Activated T-cell treated with anti-CD3 and anti-CD28 coated beads for 1 hour (primary cell): ENCODE measurements around the gene SBNO2.

Experiments used
- DNase-seq: peaks from one replicate; pipeline ENCODE4 v3.0.0-alpha.2; 2020; ENCODE audit warnings: low read depth

Gene SBNO2

DNA sequence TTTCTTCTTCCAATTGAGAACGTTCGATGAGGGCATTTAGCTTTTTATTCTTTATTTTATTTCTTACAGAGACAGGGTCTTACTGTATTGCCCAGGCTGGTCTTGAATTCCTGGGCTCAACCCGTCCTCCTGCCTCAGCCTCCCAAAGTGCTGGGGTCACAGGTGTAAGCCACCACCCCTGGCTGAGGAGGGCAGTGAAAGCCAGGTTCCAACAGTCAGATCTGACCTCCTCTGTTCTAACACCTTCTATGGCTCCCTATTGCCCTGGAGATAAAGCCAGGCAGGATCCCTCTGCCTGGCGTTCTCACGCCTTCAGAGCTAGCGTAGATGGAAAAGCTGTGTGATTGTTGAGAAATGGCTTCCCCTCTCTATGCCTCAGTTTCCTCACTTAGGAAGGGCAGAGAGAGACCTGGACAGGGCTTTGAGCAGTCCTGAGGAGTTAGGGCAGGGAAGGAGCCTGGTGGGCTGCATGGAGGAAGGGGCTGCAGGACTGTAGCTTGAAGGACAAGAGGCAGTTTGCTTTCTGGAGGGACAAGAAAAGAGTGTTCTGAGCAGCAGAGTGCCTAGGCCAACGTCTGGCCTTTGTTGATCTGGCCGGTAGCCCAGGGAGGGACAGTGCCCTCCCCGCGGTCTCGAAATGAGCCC, 101.6 kb downstream of the SBNO2 start:
- DNase-seq, result no peak

DNA sequence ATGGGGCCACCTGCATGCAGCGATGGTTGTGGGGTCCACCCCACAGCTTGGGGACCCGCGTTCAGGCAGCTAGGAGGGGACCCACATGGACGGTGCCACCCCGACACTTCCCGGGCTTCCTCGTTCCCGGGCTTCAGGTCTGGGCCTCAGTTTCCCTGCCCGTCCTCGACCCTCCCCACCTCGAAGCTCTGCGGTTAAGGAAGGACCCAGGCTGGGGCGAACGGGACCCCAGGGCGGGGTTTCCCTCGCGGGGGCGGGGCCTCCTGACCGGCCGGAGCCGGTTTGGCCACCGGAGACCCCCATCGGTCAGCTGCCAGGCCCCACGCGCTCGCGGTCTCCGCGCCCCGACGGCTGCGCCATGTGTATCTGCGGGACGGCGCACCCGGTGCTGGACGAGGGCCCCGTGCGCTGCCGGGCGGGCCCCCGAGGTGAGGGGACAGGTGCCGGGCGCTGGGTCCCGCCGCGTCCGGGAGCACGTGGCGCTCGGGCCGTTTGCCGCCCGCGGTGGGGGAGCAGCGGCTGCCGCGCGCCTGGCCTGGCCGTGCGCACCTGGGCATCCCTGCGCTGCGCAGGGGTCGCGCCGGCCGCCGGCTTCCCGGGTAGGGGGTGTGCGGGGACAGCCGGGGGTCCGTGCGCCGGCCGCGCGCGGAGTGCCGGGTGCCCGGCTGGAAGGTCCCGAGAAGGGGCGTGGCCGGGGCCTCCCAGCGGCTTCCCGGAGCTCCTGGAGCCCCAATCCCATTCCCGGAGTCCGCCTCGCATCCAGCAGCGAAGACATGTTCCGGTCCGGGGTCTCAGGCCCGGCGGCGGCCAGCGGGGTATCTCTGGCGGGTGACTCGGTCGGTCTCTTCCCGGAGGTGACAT, 102.9 kb downstream of the SBNO2 start:
- no peak for DNase-seq

DNA sequence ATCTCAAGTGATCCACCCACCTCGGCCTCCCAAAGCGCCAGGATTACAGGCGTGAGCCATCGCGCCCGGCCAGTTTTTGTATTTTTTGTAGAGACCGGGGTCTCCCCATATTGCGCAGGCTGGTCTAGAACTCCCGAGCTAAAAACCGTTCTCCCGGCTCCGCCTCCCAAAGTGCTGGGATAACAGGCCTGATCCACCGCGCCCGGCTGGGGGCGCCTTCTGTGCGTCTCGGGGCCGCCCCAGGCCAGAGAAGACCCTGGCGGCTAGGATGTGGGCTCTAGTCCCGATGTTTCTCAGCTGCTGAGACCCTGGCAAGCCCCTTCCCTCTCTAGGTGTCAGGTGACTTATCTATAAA, 103.5 kb downstream of the SBNO2 start:
- DNase-seq, result no peak

DNA sequence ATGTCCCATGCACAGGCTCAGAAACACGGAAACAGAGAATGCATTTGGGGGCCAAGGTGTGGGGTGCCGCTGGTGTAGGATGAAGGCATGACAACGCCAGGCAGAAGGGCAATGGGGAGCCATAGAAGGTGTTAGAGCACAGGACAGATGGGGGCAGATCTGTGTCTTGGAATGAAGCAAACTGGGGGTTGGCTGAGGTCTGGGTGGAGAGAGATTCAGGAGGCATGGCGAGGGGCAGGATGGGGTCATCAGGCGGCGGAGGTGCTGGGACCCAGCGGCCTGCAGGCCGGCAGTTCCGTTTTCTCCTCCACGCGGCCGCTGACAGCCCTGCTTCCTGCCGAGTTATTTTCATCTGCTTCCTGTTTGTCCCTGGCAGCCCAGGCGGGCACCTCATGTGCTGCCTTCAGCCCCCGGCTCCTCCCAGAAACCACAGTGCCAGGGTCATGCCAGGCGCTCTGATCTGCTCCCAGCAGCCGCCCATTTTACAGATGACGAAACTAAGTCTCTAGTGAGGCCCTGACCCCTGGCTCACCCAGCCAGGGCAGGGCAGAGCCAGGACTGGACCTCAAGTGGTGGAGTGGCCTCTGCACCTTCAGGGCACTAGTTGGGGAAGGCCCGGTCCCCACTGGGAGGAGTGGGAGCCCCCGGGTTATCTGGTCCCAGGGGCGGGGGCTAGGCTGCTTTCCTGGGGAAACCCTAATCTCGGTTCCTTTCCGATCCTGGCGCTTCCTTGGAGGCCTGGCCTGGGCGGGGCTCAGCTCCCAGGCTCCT, 104.9 kb downstream of the SBNO2 start:
- DNase-seq, result peak; percentile 63

GRCh38 chr19:1068009-1069001, 105.8 kb downstream of the SBNO2 start:
- peak; percentile 70 for DNase-seq

- DNase-seq, result peak; percentile 55
These were observed 106.6 kb downstream of the SBNO2 start for GRCh38 chr19:1067341-1067957.

- peak; percentile 78 for DNase-seq
These were observed 107.2 kb downstream of the SBNO2 start, which contains the start of gene ARHGAP45 for GRCh38 chr19:1066748-1067340. ARHGAP45 (plus strand) TSS chr19:1067167; CDS start chr19:1067406, 239 bp downstream.

DNA sequence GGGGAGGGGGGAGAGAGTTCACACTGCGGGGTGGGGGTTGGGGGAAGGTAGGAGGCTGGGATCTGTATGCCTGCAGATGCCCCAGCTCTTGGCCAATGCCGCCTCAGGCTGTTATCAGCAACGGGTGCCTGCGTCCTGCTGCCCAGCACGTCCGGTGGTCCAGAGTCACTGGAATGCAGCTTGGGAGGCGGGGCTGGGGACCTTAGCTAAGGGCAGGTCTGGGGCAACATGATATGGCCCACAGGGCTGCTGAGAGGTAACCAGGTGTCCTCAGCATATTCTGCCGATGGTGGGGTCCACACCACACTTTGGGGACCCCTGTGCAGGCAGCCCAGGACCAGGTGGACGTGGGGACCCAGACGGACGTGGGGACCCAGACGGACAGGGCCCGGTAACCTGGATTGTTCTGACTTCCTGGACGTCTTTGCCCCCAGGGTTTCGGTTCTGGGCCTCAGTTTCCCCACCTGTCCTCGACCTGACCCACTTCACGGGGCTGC, 107.8 kb downstream of the SBNO2 start:
- DNase-seq, result no peak

DNA sequence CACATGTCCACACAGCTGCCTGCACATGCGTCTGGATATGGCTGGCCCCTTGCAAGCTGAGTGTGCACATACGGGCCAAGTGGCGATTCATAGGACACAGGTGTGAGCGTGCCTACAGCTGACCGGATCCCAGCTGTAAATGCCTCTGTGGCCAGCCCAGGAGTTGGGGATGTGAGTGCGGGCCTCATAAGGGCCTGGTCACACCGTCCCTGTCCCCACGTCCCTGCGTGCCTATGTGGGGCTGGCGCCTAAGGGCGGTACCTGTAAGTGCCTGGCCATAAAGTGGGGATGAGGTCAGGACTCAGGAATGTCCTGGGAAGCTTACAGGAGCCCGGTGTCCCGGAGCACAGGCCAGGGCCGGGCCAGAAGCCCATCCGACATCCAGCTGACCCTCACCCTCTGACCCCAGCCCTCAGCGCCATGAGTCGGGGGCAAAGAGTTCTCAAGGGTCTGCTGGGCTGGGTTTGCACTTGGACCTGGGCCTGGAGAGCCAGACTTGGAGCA, 108.4 kb downstream of the SBNO2 start:
- no peak for DNase-seq

- DNase-seq, result peak; percentile 60
These were observed 109.1 kb downstream of the SBNO2 start for GRCh38 chr19:1064661-1065605.

DNA sequence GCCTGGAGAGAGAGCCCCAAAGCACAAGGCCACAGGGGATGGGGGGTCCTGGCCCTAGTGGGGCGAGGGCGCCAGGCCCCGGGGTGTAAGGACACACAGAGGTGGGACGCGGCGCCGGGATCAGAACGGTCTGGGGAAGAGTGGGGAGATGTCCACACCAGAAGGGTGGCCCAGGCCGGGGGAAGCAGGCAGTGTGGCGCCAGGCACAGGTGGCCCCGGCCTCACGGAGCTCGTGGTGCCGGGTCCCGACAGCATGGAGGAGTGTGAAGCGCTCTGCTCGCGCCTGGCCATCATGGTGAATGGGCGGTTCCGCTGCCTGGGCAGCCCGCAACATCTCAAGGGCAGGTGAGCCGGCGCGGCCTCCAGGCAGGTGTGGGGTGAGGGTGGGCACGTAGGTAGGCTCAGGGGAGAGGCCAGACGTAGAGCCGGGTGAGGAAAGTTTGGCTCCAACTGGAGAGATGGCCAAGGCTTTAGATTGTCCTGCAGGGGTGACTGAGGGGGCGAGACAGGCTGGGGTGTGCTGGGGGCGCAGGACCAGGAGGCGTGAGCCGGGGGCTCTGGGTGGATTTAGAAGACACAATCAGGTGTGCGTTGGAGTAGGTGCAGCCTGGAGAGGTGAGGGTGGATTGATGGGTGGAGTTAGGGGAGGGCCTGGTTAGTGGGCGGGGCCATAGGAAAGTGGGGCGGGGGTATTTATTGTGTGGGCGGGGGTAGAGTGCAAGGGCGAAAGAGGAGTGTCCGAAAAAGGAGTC, 110.0 kb downstream of the SBNO2 start:
- no peak for DNase-seq

DNA sequence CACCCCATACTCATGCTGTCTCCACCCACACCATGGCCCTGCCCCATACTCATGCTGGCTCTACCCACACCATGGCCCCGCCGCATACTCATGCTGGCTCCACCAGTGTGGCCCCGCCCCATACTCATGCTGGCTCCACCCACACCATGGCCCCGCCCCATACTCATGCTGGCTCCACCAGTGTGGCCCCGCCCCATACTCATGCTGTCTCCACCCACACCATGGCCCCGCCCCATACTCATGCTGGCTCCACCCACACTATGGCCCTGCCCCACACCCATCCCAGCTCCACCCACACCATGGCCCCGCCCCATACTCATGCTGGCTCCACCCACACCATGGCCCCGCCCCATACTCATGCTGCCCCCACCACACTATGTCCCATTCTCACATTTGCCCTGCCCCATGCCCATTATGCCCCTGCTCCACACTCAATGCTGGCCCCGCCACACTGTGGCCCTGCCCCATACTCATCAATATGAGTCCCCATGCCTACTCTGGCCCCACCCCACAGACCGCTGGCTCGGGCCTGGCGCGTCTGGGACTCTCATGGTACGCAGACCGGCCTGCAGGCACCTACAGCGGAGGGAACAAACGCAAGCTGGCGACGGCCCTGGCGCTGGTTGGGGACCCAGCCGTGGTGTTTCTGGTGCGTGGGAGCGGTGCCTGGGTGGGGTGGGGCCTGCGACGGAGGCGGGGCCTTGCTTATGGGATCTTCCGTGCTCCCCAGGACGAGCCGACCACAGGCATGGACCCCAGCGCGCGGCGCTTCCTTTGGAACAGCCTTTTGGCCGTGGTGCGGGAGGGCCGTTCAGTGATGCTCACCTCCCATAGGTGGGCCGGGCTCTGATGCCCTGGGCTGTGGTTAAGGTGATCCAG, 110.8 kb downstream of the SBNO2 start:
- no peak for DNase-seq

DNA sequence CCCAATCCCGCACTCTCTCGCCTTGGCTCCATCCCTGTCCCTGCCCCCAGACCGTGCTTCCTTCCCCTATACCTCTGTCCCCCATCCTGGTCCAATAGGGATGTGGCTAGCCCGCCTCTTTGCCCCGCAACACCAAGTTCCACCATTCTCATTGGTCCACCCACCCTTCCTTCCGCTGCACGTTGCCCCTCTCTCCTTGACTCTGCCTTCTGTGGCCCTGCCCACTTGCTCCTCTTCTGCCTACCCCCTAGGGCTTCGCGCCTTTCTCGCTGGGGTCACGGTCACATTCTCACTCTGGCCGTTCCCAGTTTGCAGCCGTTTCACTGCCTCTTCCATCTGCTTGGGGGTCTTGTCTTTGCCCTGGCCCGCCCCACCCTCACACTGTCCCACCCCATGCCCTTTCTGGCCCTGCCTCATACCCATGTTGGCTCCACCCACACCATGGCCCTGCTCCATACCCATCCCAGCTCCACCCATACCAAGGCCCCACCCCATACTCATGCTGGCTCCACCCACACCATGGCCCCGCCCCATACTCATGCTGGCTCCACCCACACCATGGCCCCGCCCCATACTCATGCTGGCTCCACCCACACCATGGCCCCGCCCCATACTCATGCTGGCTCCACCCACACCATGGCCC, 111.6 kb downstream of the SBNO2 start:
- DNase-seq, result no peak

DNA sequence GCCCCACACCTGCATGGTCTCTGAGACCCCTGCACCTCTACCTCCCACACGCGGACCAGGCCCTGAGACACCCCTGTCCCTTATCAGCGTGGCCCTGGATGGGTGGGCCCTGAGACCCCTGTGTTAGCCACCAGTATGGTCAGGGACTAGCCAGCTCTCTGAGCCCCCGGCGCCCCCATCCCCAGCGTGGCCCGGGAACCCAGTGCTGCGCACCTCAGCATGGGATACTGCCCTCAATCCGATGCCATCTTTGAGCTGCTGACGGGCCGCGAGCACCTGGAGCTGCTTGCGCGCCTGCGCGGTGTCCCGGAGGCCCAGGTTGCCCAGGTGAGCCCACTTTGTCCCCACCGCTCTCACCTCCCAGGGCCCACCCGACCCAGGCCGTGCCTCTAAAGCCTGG, 112.1 kb downstream of the SBNO2 start:
- no peak for DNase-seq

DNA sequence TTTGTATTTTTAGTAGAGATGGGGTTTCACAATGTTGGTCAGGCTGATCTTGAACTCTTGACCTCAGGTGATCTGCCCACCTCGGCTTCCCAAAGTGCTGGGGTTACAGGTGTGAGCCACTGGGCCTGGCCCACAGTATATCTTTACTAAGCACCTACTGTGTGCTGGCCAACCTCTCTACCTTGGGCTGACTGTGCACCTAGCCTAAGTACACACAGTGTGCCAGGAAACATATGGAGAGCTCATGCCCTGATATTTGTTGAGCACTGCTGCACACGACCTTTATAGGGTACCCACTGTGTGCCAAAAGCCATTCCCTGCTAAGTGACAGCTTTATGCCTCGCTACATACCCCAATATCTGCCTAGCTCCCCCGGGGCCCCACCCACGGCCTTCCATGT, 113.4 kb downstream of the SBNO2 start:
- no peak for DNase-seq

GRCh38 chr19:1058112-1058511, 116.0 kb downstream of the SBNO2 start:
- no peak for DNase-seq
